Hematopoietic multipotent progenitor cell treated with erythropoietin and hydrocortisone succinate and interleukin-3 and kit ligand, for 4 days (in vitro differentiated cells): Measurements from ENCODE around the gene BLOC1S1.
A peak's percentile ranks its signal among the peaks of the same experiment; 100 is the strongest.

Experiments used
- DNase-seq: peaks from one replicate; pipeline ENCODE4 v3.0.0-alpha.2; 2015

Gene BLOC1S1

DNA sequence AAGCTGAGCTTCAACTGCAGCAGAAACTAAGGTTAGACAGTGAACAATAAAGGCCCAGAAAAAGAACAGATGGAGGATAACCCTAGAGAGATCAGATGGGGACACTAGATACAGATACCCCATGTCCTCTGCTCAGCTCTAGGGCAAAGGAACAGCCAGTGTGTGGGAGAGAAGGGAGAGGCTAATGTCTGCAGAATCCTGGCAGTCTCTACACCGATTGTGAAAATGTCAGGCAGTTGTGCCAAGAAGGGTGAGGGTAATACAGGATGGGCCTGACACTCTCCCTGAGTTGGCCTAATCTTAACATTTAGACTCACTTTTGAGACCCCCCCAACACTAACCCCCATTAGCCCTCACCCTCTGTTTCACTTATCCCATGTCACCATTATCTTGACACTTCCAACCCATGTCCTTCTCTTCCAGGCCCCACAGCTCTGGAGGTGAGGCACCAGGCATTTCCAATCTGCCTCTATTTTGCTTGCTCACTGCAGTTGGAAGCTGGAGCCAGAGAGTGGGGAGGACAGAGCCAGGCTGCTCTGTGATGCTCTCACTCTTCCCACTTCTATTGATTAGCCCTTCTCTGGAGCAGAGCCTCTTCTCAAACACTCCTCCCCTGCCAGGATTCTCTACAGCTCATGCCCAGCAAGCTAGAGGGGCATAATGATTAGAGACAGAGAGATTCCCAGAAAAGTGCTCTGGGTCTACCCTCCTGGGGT, 3.0 kb upstream of the BLOC1S1 start:
- DNase-seq: no peak

DNA sequence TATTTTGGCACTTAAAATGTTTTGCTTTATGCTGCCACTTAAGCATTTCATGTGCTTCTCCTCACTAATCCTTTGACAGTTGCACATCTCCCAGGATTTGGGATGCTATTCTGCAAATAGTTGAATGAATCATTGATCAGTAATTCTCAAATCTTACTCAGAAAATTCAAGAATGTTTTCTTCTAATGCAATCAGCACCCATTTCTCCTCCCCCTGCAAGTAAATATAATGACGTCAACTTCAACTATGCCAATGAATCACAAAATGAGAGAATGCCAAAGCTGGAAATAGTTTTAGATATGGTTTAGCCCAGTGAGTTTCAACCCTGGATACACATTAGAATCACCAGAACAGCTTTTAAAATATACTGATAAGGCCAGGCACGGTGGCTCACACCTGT, 2.1 kb upstream of the BLOC1S1 start:
- no peak for DNase-seq

- DNase-seq: no peak
These were observed 579 bp upstream of the BLOC1S1 start for GRCh38 chr12:55715169-55715764.

DNA sequence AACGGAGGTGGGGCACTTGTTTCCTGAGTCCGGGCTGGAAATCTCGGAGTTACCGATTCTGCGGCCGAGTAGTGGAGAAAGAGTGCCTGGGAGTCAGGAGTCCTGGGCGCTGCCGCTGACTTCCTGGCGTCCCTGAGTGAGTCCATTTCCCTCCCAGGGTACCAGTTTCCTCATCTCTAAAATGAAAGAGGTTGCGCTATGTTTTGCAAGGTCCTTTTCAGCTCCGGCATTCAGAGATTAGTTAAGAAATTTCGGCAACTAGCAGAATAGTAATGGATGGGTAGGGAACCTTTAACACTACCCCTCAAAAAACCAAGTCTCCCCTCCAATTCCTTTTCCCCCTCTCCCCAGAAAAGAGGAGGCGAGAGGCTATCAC, 724 bp downstream of the BLOC1S1 start:
- no peak for DNase-seq

DNA sequence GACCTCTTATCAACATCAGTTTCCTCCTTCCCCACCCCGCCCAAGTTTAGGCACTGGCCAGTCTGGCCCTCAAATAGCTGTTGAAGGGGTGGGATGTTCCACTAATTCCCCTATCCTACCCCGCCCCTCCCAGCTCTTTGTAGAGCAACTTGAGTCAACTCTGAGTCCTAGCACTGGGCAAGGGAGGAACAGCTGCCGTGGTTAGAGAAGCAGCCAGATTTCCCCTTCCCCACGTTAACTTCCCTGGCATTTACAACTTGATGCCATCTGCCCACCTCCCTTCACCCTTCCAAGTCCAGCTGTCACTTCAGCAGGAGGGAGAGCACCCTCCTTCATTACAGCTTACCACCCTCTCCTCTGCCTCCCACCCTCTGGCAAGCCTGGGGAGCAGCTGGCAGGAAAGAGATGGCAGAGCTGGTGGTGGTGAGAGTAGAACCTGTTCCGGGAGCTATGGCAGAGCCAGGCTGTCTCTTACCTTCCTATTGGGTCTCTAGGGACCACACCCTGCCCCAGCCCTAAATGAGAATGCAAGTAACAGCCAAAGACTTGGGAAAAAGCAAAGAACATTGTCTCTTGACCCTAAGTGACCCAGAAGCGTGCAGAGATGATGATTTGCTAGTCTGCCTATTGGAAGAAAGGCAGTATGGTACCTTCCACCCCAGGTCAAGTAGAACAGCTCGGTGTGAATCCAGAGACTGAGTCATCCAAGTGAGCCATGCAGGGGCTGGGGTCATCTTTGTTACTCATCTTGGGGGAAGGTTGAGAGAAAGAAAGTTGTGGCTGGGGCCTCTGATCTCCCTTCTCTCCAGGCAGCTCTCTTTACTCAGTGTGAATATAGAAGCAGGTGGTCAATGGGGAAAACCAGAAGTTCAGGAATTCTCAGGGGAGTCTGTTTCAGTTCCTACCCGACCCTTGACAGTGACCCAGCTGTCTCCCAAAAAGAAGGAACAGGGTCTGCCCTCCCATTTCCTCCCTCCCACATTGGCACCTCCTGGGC, 1.5 kb downstream of the BLOC1S1 start:
- peak; percentile 49 for DNase-seq

- no peak for DNase-seq
These were observed 2.2 kb downstream of the BLOC1S1 start for GRCh38 chr12:55718015-55718414.

DNA sequence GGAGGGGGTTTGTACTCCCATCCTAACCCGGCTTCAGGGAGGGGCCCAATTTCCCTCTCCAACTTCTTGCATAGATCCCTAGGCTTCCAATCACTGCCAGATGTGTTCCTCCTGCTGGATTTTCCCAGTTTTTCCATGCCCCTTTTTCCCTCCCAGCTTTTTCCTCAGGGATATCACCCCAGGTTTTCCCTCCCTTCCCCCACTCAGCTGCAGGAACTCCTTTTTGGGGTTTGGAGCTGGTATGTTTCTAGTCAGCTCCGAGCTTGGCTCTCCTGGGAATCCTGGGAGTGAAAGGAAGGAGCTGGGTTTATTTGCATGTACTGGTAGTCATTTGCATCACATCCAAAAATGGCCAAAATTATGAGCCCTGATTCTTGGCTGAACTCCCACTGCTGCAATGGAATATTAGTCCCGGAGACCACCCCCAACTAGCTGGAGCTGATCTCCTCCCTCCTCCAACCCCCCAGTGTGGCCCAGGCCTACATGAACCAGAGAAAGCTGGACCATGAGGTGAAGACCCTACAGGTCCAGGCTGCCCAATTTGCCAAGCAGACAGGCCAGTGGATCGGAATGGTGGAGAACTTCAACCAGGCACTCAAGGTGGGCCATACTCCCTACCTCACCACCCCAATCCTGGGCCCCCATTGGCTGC, 2.9 kb downstream of the BLOC1S1 start:
- DNase-seq: no peak

- DNase-seq: no peak
These were observed 3.5 kb downstream of the BLOC1S1 start for GRCh38 chr12:55719371-55719770.

GRCh38 chr12:55720071-55720564, 4.3 kb downstream of the BLOC1S1 start, which contains the start of gene RDH5:
TSS of gene RDH5 (plus strand) at chr12:55720393. CDS start at chr12:55721185, 792 bp downstream.
- no peak for DNase-seq

GRCh38 chr12:55720894-55721444, 5.1 kb downstream of the BLOC1S1 start:
- DNase-seq: peak; percentile 90

DNA sequence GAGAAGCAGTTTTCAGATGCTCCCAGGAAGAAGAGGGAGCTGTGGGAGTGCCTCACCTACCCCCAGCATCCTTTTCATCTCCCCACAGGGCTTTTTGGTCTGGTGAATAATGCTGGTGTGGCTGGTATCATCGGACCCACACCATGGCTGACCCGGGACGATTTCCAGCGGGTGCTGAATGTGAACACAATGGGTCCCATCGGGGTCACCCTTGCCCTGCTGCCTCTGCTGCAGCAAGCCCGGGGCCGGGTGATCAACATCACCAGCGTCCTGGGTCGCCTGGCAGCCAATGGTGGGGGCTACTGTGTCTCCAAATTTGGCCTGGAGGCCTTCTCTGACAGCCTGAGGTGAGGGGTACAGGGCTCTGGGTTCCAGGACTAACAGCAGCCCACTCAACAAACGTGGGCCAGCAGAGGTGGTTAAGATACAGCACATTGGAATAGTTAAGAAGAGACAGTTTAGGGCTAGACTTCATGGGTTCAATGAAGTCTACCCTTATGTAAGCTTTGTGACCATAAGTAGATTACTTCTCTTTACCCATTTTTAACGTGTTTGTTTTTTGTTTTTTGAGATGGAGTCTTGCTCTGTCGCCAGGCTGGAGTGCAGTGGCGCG, 5.9 kb downstream of the BLOC1S1 start:
- DNase-seq: no peak

- no peak for DNase-seq
These were observed 7.1 kb downstream of the BLOC1S1 start for GRCh38 chr12:55722948-55723347.

DNA sequence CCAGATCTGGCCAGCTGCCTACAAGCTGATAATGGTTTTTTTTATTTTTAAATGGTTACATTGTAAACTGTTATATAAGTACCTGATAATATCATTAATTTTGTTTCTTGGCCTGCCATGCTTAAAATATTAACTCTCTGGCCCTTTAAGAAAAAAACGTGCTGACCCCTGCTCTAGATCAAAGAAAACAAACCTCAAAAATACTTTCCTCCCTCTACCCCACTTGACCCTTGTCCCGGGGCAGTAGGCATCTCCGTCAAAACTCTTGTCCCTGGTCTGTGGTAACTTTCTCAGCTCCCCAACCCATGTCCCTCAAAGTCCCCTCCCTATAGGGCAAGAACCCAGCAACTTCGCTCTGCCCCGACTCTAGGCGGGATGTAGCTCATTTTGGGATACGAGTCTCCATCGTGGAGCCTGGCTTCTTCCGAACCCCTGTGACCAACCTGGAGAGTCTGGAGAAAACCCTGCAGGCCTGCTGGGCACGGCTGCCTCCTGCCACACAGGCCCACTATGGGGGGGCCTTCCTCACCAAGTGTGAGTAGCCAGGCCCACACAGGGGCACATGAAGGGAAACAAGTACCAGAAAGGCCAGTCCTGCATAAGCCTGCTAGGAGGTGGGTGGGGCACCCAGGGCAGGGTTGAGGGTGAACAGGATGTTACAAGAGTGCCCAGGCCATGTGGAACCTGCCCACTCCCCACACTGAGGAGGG, 7.8 kb downstream of the BLOC1S1 start:
- DNase-seq: no peak

GRCh38 chr12:55724226-55724939, 8.5 kb downstream of the BLOC1S1 start:
- DNase-seq: peak; percentile 93

GRCh38 chr12:55724940-55725309, 9.1 kb downstream of the BLOC1S1 start:
- no peak for DNase-seq

- no peak for DNase-seq
These were observed 9.7 kb downstream of the BLOC1S1 start for GRCh38 chr12:55725556-55725955.

- no peak for DNase-seq
These were observed 11.1 kb downstream of the BLOC1S1 start for GRCh38 chr12:55726971-55727370.

DNA sequence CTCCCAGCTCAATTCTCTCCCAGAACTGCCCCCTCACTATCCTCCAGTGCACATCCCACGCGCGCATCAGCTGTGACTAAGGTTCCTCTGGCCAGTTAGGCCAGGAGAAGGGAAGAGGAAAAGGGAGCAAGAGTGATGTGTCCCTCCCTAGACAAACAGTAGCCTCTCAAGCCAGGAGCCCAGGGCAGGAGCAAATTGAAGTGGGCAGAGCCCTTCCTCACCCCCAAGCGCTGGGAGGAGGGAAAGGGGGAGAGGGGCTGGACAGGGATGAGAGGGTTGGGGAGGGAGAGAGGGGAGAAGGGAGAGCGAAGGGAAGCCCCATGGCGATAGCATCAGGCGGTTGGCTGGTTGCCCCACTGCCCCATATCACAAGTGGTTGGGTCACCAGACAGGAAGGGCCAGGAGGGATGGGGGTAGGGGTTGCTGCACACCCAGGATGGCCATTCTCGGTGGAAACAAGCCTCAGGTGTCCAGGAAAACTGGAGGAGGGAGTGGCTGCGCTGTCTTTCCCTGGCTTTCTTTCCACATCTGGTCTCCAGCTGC, 11.9 kb downstream of the BLOC1S1 start:
- DNase-seq: peak; percentile 80

GRCh38 chr12:55728186-55728938, 12.5 kb downstream of the BLOC1S1 start:
- peak; percentile 77 for DNase-seq
